Right renal cortex interstitium (tissue), 3 donors: ENCODE data around the gene CACNA1G. TPM values are rescaled to one million over a fixed set of nuclear protein-coding genes. Genes with fewer than 3 reads are reported as not detected.

Source experiments
- DNase-seq, 3 donors: peaks; one replicate each; pipeline ENCODE4 v3.0.0-alpha.2; 2013; ENCODE audit warnings: low read depth in 3 of 3, low spot score in 2 of 3
- polyA plus RNA-seq, 3 donors: library from polyadenylated mRNA; unstranded; fragments of 120-200 nt; gene quantifications; one replicate each; pipeline ENCODE4 v1.2.1, GENCODE V29; 2013; ENCODE audit not compliant: insufficient read length in 3 of 3

The CACNA1G gene
- polyA plus RNA-seq, 3 donors = 6.1 to 6.7 (median 6.6) TPM

DNA sequence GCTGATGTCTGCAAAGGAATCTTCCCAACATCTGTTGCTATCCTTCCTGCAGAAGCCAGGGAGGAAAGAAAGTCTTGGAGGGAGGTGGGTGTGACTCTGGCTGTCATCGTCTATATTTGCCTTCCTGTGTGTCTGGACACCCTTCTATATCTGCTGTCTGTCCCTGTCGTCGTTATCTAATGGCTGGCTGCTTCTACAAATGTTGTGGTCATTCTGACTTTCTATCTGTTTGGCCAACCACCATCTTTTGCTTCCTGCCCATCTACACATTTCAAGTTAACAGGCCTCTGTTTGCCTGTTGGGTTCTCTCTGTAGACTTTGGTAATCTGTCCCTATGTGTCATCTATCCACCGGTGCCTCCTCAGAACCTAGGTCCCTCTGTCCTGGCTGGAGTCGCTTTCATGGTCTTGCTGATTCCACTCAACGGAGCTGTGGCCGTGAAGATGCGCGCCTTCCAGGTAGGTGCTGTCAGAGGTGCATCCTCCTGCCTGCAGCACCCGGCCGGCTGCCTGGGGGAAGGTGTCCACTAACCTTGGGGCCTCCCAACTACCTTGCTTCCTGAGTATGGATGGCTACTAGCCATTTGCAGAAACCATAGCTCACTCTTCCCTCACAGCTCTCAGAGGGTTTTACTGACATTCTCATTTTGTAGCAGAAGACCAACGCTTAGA, 104.4 kb downstream of the CACNA1G start:
- no peak for DNase-seq

DNA sequence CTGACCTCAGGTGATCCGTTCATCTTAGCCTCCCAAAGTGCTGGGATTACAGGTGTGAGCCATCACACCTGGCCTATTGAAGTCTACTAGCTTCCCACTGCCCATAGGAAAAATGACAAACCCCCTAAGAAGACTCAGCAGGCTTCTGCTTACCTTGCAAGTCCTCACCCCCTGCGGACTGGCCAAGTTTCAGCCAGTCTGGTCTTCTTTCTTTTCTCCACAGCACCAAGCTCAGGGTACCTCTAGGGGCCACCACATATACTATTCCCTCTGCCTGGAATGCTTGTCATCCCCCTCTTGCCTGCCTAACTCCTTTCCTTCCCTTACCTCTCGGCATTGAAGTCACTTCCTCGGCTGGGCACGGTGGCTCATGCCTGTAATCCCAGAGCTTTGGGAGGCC, 105.3 kb downstream of the CACNA1G start:
- DNase-seq = no peak

DNA sequence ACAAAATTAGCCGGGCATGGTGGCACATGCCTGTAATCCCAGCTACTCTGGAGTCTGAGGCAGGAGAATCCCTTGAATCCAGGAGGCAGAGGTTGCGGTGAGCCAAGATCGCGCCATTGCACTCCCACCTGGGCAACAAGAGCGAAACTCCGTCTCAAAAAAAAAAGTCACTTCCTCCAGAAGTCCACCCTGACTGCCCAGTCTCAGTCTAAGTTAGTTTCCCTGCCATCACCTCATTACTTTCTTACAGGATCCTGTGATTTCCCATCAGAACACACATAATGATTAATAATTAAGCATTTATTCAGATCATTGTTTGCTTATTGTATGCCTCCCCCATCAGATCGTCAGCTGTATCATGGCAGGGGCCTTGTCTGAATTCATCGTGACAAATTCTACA, 105.8 kb downstream of the CACNA1G start:
- no peak for DNase-seq

DNA sequence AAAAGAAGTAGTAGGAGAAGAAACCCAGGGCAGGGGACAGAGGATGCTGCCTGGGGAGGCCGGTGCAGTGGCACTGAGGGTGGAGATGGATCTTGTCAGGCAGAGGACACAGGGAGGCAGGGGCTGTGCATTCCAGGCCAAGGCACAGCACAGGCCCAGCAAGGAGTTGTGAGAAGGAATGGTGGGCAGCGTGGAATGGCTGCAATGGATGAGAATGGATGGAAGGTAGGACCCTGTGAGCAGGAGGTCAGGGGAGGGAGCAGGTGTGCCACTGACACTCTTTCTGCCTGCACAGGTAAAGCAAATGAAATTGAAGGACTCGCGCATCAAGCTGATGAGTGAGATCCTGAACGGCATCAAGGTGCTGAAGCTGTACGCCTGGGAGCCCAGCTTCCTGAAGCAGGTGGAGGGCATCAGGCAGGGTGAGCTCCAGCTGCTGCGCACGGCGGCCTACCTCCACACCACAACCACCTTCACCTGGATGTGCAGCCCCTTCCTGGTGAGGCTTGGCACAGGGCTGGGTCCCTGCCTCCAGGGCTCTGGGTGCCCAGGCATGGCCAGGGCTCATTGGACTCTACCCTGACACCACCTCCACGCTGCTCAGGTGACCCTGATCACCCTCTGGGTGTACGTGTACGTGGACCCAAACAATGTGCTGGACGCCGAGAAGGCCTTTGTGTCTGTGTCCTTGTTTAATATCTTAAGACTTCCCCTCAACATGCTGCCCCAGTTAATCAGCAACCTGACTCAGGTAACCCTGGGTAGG, 106.9 kb downstream of the CACNA1G start:
- DNase-seq = no peak

DNA sequence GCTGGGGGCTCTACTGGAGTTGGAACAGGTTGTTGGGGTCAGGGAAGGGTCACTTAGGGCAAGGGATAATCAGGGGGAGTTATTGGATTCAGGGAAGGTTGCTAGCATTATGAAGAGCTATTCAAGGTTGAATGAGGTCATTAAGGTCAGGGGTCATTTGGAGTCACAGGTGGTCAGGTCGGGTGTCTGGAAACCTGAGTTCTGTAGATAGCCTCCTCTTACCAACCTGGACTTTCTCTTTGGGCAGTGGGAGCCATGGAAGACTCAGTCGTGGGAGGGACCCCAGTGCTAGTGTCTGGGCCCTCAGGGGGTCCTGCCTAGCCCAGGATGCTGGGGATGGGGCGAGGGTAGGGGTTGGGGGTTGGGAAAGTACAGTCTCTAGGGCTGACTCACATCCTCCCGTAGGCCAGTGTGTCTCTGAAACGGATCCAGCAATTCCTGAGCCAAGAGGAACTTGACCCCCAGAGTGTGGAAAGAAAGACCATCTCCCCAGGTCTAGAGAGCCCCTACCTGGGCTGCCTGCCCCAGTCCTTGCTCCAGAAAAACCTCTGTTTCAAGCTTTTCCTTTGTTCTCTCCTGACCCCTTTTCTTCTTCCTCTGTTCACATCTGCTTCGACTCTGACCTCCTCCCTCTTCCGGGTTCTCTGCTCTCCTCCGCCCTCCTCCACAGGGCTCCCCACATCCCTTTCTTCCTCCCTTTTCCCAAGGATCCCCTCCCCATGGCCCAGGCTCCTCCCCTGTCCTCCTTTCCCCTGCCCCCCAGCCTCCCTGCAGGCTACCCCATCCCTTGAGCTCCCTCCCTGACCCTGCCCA, 107.7 kb downstream of the CACNA1G start:
- no peak for DNase-seq

DNA sequence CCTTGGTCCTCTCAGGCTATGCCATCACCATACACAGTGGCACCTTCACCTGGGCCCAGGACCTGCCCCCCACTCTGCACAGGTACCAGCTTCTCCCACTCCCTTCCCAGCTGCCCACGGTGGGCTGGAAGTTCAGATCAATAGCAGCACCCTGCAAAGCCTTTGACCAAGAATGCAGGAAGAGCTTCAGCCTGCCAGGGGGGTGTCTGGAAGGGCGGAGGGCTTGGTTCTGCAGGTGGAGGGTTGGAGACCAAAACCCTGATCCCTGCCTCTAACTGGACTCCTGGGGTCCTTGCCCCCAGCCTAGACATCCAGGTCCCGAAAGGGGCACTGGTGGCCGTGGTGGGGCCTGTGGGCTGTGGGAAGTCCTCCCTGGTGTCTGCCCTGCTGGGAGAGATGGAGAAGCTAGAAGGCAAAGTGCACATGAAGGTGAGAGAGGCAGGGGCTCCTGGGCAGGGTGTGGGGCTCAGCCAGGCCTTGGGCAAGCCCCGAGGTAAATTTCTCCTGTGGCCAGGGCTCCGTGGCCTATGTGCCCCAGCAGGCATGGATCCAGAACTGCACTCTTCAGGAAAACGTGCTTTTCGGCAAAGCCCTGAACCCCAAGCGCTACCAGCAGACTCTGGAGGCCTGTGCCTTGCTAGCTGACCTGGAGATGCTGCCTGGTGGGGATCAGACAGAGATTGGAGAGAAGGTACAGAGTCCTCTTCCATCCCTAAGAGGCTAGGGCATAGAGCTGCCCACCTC, 108.5 kb downstream of the CACNA1G start:
- DNase-seq = no peak

DNA sequence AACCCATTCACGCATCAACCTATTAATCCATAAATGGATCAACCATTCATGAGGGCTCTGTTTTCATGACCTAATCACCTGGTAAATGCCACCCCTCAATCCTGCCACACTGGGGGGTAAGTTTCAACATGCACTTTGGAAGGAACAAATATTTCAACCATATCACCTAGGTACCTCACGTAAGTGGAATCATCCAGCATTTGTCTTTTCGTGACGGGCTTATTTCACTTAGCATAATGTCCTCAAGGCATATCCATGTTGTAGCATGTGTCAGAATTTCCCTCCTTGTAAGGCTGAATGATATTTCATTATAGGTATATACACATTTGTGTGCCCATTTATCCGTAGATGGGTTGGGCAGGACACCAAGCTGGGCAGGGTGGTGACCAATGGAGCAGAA, 111.6 kb downstream of the CACNA1G start:
- DNase-seq = no peak

DNA sequence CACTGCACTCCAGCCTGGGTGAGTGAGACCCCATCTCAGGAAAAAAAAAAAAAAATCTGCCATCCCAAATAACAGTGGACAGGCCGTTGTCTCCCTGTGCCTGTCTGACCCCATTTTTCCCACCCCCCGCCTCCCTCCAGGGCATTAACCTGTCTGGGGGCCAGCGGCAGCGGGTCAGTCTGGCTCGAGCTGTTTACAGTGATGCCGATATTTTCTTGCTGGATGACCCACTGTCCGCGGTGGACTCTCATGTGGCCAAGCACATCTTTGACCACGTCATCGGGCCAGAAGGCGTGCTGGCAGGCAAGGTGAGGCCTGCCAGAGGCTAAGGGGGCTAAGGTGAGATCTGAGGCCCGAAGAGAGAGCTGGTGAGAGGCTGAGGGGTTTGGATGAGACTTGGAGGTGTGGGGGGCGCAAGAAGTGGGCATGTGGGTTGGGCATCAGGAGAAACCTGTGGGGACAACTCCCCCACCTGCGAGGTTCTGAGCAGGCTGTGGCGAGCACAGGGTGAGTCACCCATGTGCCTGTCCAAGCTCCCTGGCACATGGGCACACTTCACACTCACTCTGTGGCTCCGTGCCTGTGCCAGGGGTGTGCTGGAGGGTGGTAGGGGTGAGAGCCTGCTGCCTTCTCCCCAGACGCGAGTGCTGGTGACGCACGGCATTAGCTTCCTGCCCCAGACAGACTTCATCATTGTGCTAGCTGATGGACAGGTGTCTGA, 112.5 kb downstream of the CACNA1G start:
- DNase-seq = no peak

DNA sequence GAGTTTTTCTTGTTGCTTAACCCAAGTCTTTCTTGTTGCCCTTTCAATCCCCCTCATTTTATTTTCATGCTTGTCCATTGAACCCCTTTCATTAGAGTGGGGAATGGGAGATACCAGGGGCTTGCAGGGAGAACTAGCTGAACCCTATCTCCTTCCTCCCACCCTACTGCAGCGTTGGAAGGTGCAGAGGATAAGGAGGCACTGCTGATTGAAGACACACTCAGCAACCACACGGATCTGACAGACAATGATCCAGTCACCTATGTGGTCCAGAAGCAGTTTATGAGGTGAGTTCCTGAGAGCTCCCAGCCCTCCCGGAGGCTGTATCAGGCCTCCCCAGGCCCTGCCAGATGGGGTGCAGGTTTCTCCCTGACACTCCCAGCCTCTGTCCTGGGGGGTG, 114.7 kb downstream of the CACNA1G start:
- no peak for DNase-seq

DNA sequence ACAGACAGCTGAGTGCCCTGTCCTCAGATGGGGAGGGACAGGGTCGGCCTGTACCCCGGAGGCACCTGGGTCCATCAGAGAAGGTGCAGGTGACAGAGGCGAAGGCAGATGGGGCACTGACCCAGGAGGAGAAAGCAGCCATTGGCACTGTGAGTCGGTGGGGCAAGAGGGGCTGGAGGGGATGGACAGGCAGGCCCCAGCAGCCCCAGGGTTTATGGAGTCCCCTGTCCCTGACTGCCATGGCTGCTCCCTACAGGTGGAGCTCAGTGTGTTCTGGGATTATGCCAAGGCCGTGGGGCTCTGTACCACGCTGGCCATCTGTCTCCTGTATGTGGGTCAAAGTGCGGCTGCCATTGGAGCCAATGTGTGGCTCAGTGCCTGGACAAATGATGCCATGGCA, 115.1 kb downstream of the CACNA1G start:
- DNase-seq = no peak

DNA sequence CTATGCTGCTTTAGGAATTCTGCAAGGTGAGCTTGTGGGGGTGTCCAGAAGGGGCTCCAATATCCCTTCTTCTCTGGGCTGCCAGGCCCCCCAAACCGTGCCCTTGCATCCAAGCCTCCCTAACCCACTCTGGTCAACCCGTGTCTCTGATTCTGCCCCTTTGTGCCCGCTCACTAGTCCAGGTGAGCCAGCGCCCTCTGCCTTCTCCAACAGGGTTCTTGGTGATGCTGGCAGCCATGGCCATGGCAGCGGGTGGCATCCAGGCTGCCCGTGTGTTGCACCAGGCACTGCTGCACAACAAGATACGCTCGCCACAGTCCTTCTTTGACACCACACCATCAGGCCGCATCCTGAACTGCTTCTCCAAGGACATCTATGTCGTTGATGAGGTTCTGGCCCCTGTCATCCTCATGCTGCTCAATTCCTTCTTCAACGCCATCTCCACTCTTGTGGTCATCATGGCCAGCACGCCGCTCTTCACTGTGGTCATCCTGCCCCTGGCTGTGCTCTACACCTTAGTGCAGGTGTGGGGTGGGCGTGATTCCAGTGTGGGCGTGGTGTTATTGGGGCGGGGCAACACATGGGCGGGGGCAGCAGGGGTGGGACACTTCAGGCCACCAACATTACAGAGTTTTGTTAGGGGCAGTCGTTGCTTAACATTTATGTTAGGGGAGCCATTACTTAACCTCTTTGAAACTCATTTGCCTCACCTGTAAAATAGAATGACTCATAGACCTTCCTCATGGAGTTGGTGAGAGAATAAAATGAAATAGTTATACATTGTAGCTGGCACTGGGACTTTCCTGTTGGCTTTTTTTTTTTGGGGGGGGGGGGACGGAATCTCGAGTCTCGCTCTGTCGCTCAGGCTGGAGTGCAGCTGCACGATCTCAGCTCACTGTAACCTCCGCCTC, 115.8 kb downstream of the CACNA1G start:
- no peak for DNase-seq

Other genes with a start within 250 kb of the CACNA1G start
- 10 to 100 TPM; 15.5 to 16.7 (median 15.8) TPM for gene XYLT2, start 214.6 kb upstream of the CACNA1G start, polyA plus RNA-seq
- 10 to 100 TPM; 70.7 to 81.5 (median 80.0) TPM for gene MRPL27, start 187.5 kb upstream of the CACNA1G start, polyA plus RNA-seq
- 1 to 10 TPM; 7.1 to 9.4 (median 8.5) TPM for gene EME1, start 187.5 kb upstream of the CACNA1G start, polyA plus RNA-seq
- 10 to 100 TPM; 60.9 to 64.9 (median 64.6) TPM for gene LRRC59, start 163.2 kb upstream of the CACNA1G start, polyA plus RNA-seq
- 100 to 1,000 TPM in 1 of 3 donors, 10 to 100 TPM in 2; 81.2 to 115 (median 98.7) TPM for gene ACSF2, start 134.5 kb upstream of the CACNA1G start, polyA plus RNA-seq
- gene CHAD, start 91.8 kb upstream of the CACNA1G start, polyA plus RNA-seq = 1 to 10 TPM in 2 of 3 donors, under 1 TPM in 1; 0.86 to 2.3 (median 1.0) TPM
- 10 to 100 TPM; 45.8 to 48.5 (median 48.4) TPM for gene RSAD1, start 81.9 kb upstream of the CACNA1G start, polyA plus RNA-seq
- 1 to 10 TPM; 1.4 to 2.4 (median 1.6) TPM for gene MYCBPAP, start 52.3 kb upstream of the CACNA1G start, polyA plus RNA-seq
- 1 to 10 TPM; 6.5 to 9.8 (median 8.8) TPM for gene EPN3, start 28.0 kb upstream of the CACNA1G start, polyA plus RNA-seq
- gene SPATA20, start 13.5 kb upstream of the CACNA1G start, polyA plus RNA-seq = 10 to 100 TPM; 47.6 to 52.7 (median 48.4) TPM
- gene ABCC3, start 74.2 kb downstream of the CACNA1G start, polyA plus RNA-seq = 1 to 10 TPM; 6.2 to 9.6 (median 7.0) TPM
- gene ANKRD40, start 147.2 kb downstream of the CACNA1G start, polyA plus RNA-seq = 10 to 100 TPM; 44.8 to 47.2 (median 45.5) TPM
- 100 to 1,000 TPM; 565 to 742 (median 678) TPM for gene LUC7L3, start 158.9 kb downstream of the CACNA1G start, polyA plus RNA-seq
- gene ANKRD40CL, start 206.8 kb downstream of the CACNA1G start, polyA plus RNA-seq = under 1 TPM in 2 of 3 donors, not detected in 1; 0.21 to 0.25 TPM